Tibial nerve (tissue), 4 donors: ENCODE results near the gene ZNF543. TPM values are rescaled to one million over a fixed set of nuclear protein-coding genes. Genes with fewer than 3 reads are reported as not detected.

Experiments
- DNase-seq, 2 donors: peaks; one replicate each; pipeline ENCODE4 v3.0.0-alpha.2; 2019; ENCODE audit warnings: low spot score in 2 of 2
- H3K27ac ChIP-seq, 4 donors: fragments of 200-600 bp; sonication (generic) in 3 of 4; one replicate each; pipeline ENCODE4 v1.5.1; 2017 to 2019; ENCODE audit warnings: mild to moderate bottlenecking in 1 of 4
- H3K27me3 ChIP-seq, 2 donors: fragments of 200-600 bp; sonication (generic) in 1 of 2; one replicate each; pipeline versions ENCODE4 v1.5.1 to v1.6.0; 2017 to 2019
- H3K36me3 ChIP-seq, 3 donors: fragments of 200-600 bp; sonication (generic); one replicate each; pipeline ENCODE4 v1.5.1; 2018 to 2019
- H3K4me1 ChIP-seq, 4 donors: fragments of 200-600 bp; sonication (generic) in 3 of 4; one replicate each; pipeline ENCODE4 v1.5.1; 2017 to 2019
- H3K4me3 ChIP-seq, 4 donors: fragments of 200-600 bp; sonication (generic) in 3 of 4; one replicate each; pipeline ENCODE4 v1.5.1; 2017 to 2019; ENCODE audit warnings: mild to moderate bottlenecking in 1 of 4, moderate library complexity in 1 of 4
- H3K9me3 ChIP-seq, 4 donors: fragments of 200-600 bp; sonication (generic) in 3 of 4; one replicate each; pipeline ENCODE4 v1.5.1; 2017 to 2019
- EP300 ChIP-seq, 2 donors: sonication (generic); formaldehyde crosslinking; IDR thresholded peaks; one replicate each; pipeline ENCODE4 v1.6.1; 2017; ENCODE audit warnings: antibody characterized with exemption in 2 of 2, mild to moderate bottlenecking in 1 of 2
- POLR2A ChIP-seq, 2 donors: fragments of 450-650 bp; IDR thresholded peaks; one replicate each; pipeline ENCODE4 v1.6.1; 2017; ENCODE audit warnings: antibody characterized with exemption in 2 of 2, mild to moderate bottlenecking in 2 of 2, moderate library complexity in 2 of 2
- WGBS, 2 donors: methylation state at CpG; one replicate each; pipeline ENCODE4 v1.1.5; 2018; 5-methylcytosine and 5-hydroxymethylcytosine counted together
- total RNA-seq, 4 donors: library from RNA; depleted of rRNA; stranded (reverse); fragments of >200 nt; gene quantifications; one replicate each; pipeline ENCODE4 v1.1.0, GENCODE V29; 2016
- TF ChIP-seq, protein P1 (sequence below), 5 experiments: fragments of 200-600 bp in 3 of 5; fragments of 450-650 bp in 2 of 5; sonication (generic) in 3 of 5; IDR thresholded peaks; one replicate each; pipeline ENCODE4 v1.5.1; 2016 to 2019; ENCODE audit warnings: antibody characterized with exemption in 5 of 5, mild to moderate bottlenecking in 3 of 5, moderate library complexity in 2 of 5

The ZNF543 gene
- total RNA-seq, 4 donors from 2014 or later = 7.3 to 10.6 (median 7.9) TPM

DNA sequence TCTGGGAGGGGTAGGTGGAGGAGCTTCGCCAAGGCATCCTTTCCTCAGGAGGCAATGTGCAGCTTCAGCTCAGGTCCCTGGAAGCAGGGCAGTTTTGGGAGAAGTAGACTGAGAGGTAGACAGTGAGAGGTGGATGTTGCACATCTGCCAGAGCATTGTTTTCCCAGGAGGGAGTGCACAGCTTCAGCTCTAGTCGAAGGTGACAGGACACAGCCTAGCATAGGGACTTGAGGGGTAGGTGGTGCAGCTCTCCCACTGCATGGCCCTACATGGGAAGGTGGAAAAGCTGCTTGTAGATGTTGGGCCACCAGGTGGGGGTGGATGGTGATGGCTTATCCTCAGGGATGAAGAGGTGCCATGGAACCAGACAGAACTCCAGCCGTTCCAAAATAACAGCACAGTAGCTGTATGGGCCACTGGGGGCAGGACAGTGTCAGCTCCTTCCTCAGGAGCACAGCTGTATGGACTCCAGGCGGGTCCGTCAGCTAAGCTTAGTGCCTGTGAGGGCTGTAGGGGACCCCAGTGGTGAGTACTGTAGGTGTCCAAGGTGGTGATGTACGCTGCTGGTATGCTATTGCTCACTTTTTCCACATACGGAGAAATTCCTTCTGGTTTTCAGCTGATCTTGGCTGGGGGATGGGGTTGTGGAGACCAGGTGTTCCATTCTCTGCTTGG, 17.4 kb upstream of the ZNF543 start:
- H3K36me3 ChIP-seq = peaks cover 0 to 76% (median 12%) of the 10 kb centered on the region in 3 donors

DNA sequence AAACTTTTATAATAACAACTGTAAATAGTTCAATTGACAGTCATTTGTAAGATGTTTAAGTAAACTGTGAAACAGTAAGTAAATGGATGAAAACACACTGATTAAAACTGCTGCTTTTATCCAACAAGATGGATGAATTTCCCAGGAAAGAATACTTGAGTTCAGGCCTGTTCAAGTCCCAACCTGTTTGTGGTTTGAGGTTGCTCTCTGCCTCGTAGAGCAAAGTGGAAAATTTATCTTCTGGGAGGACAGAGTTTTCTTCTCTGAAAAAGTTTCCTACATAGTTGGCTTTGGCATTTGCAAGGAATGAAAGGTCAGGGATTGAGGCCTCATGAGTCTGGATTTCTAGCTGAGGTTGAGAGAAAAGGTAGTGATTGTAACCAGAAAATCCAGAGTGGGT, 15.2 kb upstream of the ZNF543 start:
- peaks cover 0 to 59% (median 4%) of the 10 kb centered on the region in 4 donors for H3K9me3 ChIP-seq
- no peaks in the 10 kb centered on the region for H3K27me3 ChIP-seq
- H3K4me3 ChIP-seq = no peak overlapping the region
- WGBS, 2 donors = 0 to 3% methylated on average over 1 of the region's 1 CpG
- TF ChIP-seq POLR2A (IDR thresholded peaks at IDR 0.05) (no peak), EP300 (IDR thresholded peaks at IDR 0.05) (no peak)
- TF ChIP-seq, protein P1, sequence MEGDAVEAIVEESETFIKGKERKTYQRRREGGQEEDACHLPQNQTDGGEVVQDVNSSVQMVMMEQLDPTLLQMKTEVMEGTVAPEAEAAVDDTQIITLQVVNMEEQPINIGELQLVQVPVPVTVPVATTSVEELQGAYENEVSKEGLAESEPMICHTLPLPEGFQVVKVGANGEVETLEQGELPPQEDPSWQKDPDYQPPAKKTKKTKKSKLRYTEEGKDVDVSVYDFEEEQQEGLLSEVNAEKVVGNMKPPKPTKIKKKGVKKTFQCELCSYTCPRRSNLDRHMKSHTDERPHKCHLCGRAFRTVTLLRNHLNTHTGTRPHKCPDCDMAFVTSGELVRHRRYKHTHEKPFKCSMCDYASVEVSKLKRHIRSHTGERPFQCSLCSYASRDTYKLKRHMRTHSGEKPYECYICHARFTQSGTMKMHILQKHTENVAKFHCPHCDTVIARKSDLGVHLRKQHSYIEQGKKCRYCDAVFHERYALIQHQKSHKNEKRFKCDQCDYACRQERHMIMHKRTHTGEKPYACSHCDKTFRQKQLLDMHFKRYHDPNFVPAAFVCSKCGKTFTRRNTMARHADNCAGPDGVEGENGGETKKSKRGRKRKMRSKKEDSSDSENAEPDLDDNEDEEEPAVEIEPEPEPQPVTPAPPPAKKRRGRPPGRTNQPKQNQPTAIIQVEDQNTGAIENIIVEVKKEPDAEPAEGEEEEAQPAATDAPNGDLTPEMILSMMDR (IDR thresholded peaks at IDR 0.05) = no peak
- peaks cover 0 to 56% (median 12%) of the 10 kb centered on the region in 3 donors for H3K36me3 ChIP-seq
- peaks cover 0 to 6% (median 0%) of the 10 kb centered on the region in 4 donors for H3K4me1 ChIP-seq
- no peak overlapping the region for H3K27ac ChIP-seq
- no peak for DNase-seq

More for the DNA sequence above, 17.4 kb upstream of the ZNF543 start:
- whole genome bisulfite sequencing, 2 donors = 79 to 81% methylated on average over 7 of the region's 7 CpGs
- TF ChIP-seq POLR2A (IDR thresholded peaks at IDR 0.05) = no peak
- TF ChIP-seq, protein P1 (IDR thresholded peaks at IDR 0.05) = no peak
- TF ChIP-seq EP300 (IDR thresholded peaks at IDR 0.05) = no peak
- Histone ChIP-seq H3K9me3 (peaks cover 0 to 70% (median 10%) of the 10 kb centered on the region in 4 donors), H3K4me1 (peaks cover 0 to 6% (median 0%) of the 10 kb centered on the region in 4 donors), H3K27ac (no peak overlapping the region), H3K27me3 (no peaks in the 10 kb centered on the region), H3K4me3 (no peak overlapping the region)
- DNase-seq = no peak

DNA sequence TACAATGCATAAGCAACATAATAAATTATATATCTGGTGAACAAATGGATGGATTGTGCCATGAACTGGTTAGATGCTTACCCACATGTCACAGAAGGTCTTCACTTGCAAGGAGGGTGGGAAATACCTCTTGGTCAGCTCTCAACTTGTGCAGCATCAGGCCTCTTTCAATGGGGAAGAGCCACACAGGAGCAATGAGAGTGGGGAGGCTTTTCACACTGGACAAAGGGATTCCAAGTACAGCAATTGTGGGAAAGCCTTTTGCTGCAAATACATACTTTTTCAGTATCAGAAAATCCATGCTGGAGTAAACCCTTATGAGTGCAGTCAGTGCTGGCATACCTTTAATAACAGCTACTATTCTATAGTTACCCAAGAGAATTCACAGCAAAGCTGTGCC, 11.8 kb upstream of the ZNF543 start:
- no peak for TF ChIP-seq POLR2A (IDR thresholded peaks at IDR 0.05)
- TF ChIP-seq, protein P1 (IDR thresholded peaks at IDR 0.05) = no peak
- TF ChIP-seq EP300 (IDR thresholded peaks at IDR 0.05) = no peak
- H3K36me3 ChIP-seq = peaks cover 0 to 21% (median 0%) of the 10 kb centered on the region in 3 donors
- H3K4me3 ChIP-seq = no peak overlapping the region
- no peak overlapping the region for H3K27ac ChIP-seq
- no peaks in the 10 kb centered on the region for H3K4me1 ChIP-seq
- H3K27me3 ChIP-seq = no peaks in the 10 kb centered on the region
- H3K9me3 ChIP-seq = peaks cover 0 to 25% (median 0%) of the 10 kb centered on the region in 4 donors
- no peak for DNase-seq

- Histone ChIP-seq H3K27ac (no peak overlapping the region), H3K36me3 (no peaks in the 10 kb centered on the region), H3K27me3 (no peaks in the 10 kb centered on the region), H3K4me1 (no peaks in the 10 kb centered on the region), H3K9me3 (peaks cover 0 to 19% (median 0%) of the 10 kb centered on the region in 4 donors), H3K4me3 (no peak overlapping the region)
- TF ChIP-seq, protein P1 (IDR thresholded peaks at IDR 0.05) = no peak
- TF ChIP-seq EP300 (IDR thresholded peaks at IDR 0.05) (no peak), POLR2A (IDR thresholded peaks at IDR 0.05) (no peak)
- 65 to 70% methylated on average over 2 of the region's 2 CpGs for WGBS, 2 donors
- no peak for DNase-seq
Observed at GRCh38 chr19:57310792-57311191, 9.5 kb upstream of the ZNF543 start.

DNA sequence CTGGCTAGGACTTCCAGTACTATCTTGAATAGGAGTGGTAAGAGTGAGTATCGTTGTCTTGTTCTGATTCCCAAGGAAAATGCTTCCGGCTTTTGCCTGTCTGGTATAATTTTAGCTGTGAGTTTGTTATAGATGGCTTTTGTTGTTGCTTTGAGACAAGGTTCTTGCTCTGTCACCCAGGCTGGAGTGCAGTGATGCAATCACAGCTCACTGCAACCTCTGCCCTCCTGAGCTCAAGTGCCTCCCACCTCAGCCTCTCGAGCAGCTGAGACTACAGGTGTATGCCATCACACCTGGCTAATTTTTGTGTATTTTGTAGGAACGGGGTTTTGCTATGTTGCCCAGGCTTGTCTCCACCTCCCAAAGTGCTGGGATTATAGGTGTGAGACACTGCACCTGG, 6.1 kb upstream of the ZNF543 start:
- Histone ChIP-seq H3K4me3 (no peak overlapping the region), H3K36me3 (no peaks in the 10 kb centered on the region), H3K4me1 (no peaks in the 10 kb centered on the region), H3K27ac (no peak overlapping the region), H3K27me3 (peaks cover 0 to 5% of the 10 kb centered on the region in 2 donors), H3K9me3 (peaks cover 0 to 15% (median 0%) of the 10 kb centered on the region in 4 donors)
- TF ChIP-seq POLR2A (IDR thresholded peaks at IDR 0.05) = no peak
- TF ChIP-seq, protein P1 (IDR thresholded peaks at IDR 0.05) = no peak
- TF ChIP-seq EP300 (IDR thresholded peaks at IDR 0.05) = no peak
- 68 to 77% methylated on average over 4 of the region's 4 CpGs for WGBS, 2 donors
- no peak for DNase-seq
